Stomach (tissue), 9 donors: Measurements from ENCODE around the gene TBX2. TPM values are rescaled to one million over a fixed set of nuclear protein-coding genes. Genes with fewer than 3 reads are reported as not detected.

Experiments
- DNase-seq, 2 donors: peaks; one replicate each; pipeline versions ENCODE4 v3.0.0 to v3.0.0-alpha.2; 2013 to 2019
- H3K27ac ChIP-seq, 5 donors: fragments of 200-600 bp in 4 of 5; sonication (generic) in 4 of 5; one replicate each; pipeline ENCODE4 v1.5.1; 2013 to 2019; ENCODE audit warnings: mild to moderate bottlenecking in 1 of 5, moderate library complexity in 1 of 5
- H3K27me3 ChIP-seq, 3 donors: fragments of 200-600 bp; sonication (generic); one replicate each; pipeline ENCODE4 v1.5.1; 2017 to 2019; ENCODE audit warnings: mixed run types in 1 of 3
- H3K36me3 ChIP-seq, 4 donors: fragments of 200-600 bp; sonication (generic); 1 replicate in 3 of 4; 2 replicates in 1 of 4; pipeline ENCODE4 v1.5.1; 2016 to 2019
- H3K4me1 ChIP-seq, 4 donors: fragments of 200-600 bp; sonication (generic); one replicate each; pipeline ENCODE4 v1.5.1; 2016 to 2019
- H3K4me3 ChIP-seq, 4 donors: fragments of 200-600 bp; sonication (generic) in 3 of 4; one replicate each; pipeline ENCODE4 v1.5.1; 2016 to 2019; ENCODE audit warnings: mild to moderate bottlenecking in 1 of 4
- H3K9me3 ChIP-seq, 4 donors: fragments of 200-600 bp; sonication (generic); one replicate each; pipeline ENCODE4 v1.5.1; 2016 to 2019
- CTCF ChIP-seq, 7 experiments: fragments of 450-650 bp in 4 of 7; fragments of 200-600 bp in 3 of 7; sonication (generic) in 3 of 7; IDR thresholded peaks; one replicate each; pipeline ENCODE4 v1.5.1; 2016 to 2019; ENCODE audit warnings: antibody characterized with exemption in 7 of 7, control low read depth in 2 of 7, mild to moderate bottlenecking in 1 of 7
- EP300 ChIP-seq: sonication (generic); formaldehyde crosslinking; IDR thresholded peaks from one replicate; pipeline ENCODE4 v1.6.1; 2017; ENCODE audit warnings: antibody characterized with exemption
- POLR2A ChIP-seq, 4 donors: fragments of 450-650 bp; IDR thresholded peaks; one replicate each; pipeline ENCODE4 v1.6.1; 2016; ENCODE audit warnings: antibody characterized with exemption in 4 of 4, control low read depth in 2 of 4, mild to moderate bottlenecking in 1 of 4, moderate library complexity in 1 of 4
- POLR2AphosphoS5 ChIP-seq, 3 donors: sonication (generic); formaldehyde crosslinking; IDR thresholded peaks; one replicate each; pipeline ENCODE4 v1.6.1; 2016; ENCODE audit warnings: antibody characterized with exemption in 3 of 3
- WGBS, 5 donors: extraction: QIAGEN DNeasy Blood & Tissue Kit in 3 of 5; methylation state at CpG; one replicate each; pipeline versions ENCODE4 v1.1.5 to v1.1.7; 2013 to 2018; 5-methylcytosine and 5-hydroxymethylcytosine counted together
- intact Hi-C: fragments of 100-400 bp; cut with DNase I; formaldehyde crosslinking; loops from one replicate; pipeline ENCODE4 v1.15.1; 2023; ENCODE audit warnings: low total_unique reads
- polyA plus RNA-seq, 3 donors: library from polyadenylated mRNA; stranded (reverse); fragments of 200-250 nt; gene quantifications; one replicate each; pipeline ENCODE4 v1.2.3, GENCODE V29; 2013
- total RNA-seq, 5 donors: library from RNA; depleted of rRNA; stranded (reverse); fragments of >200 nt; gene quantifications; one replicate each; pipeline versions ENCODE4 v1.1.0 to v1.2.3, GENCODE V29; 2014 to 2016
- donor health status: healthy with polysubstance abuse.
- donor health status: Bipolar disorder and iron deficiency.
- donor health status: healthy.

The TBX2 gene
- total and polyA plus RNA-seq, 8 donors: 0.58 to 31.6 (median 22.1) TPM

DNA sequence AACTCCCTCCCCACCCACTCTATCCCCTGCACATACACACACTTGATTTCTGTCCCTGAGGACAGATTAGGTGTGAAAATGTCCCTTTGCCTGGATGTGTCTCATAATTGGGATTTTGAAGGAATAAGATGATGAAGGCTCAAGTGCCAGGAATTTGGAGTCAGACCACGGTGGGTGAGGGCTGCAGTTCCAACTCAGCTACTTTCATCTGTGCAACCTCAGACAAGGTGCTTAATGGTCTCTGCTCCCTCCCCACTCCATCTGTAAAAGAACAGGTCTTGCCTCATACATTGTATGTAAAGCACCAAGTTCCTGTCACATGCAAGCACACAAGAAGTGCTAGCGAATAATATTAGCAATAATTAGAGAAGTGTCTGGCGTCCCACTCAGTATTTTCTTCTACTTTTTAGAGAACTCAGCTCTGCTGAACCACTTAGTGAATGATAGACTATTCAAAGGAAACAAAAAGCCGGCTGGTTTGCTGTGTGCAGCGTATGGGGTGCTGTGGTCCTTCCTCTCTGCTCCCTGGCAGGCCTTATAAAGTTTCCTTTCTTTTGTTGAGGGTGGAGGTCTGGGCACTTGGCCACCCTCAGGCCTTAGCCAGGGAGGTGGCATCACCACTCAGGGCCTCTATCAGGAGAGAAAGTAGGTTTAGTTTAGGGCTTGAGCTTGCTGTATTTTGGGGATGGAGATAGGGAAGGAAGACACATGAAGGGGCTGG lies 58.9 kb downstream of the TBX2 start:
- Histone ChIP-seq H3K9me3 (peaks cover 0 to 8% (median 0%) of the 10 kb centered on the region in 4 donors), H3K4me1 (peaks cover 25 to 52% (median 43%) of the 10 kb centered on the region in 4 donors), H3K27ac (no peak overlapping the region), H3K4me3 (no peak overlapping the region), H3K36me3 (no peaks in the 10 kb centered on the region), H3K27me3 (peaks cover 40 to 100% (median 100%) of the 10 kb centered on the region in 3 donors)
- intact Hi-C loops: no loop called here
- TF ChIP-seq POLR2A (IDR thresholded peaks at IDR 0.05): no peak
- TF ChIP-seq POLR2AphosphoS5 (IDR thresholded peaks at IDR 0.05): no peak
- no peak for TF ChIP-seq EP300
- no peak for TF ChIP-seq CTCF (IDR thresholded peaks at IDR 0.05)
- DNase-seq: no peak
- 28 to 46% (median 34%) methylated on average over 5 of the region's 5 CpGs for WGBS, 5 donors

Other genes with a start within 250 kb of the TBX2 start
- gene TBX4, start 52.6 kb downstream of the TBX2 start, total RNA-seq: under 1 TPM in 1 of 5 donors, not detected in 4; 0.73 TPM
- gene TBX4, start 52.6 kb downstream of the TBX2 start, polyA plus RNA-seq: under 1 TPM in 1 of 3 donors, not detected in 2; 0.08 TPM
- not detected for gene NACA2, start 191.4 kb downstream of the TBX2 start, total RNA-seq
- under 1 TPM in 1 of 3 donors, not detected in 2; 0.28 TPM for gene NACA2, start 191.4 kb downstream of the TBX2 start, polyA plus RNA-seq